ENCODE measurements around the gene ANKLE1. TPM values are rescaled to one million over a fixed set of nuclear protein-coding genes. Genes with fewer than 3 reads are reported as not detected.

ANKLE1 gene
- total RNA-seq, 2 donors from 2014 or later: 1.2 TPM; not detected in 1

GRCh38 chr19:17240826-17241399 is 40.8 kb upstream of the ANKLE1 start:
- peaks cover 25 to 39% of the 10 kb centered on the region in 2 donors for H3K4me1 ChIP-seq (ENCODE audit: control insufficient read depth in 1 of 2, low read depth in 2 of 2)
- H3K36me3 ChIP-seq: peaks cover 6% of the 10 kb centered on the region
- H3K4me3 ChIP-seq: no peak overlapping the region
- DNase-seq (ENCODE audit: low spot score) (no peak), ATAC-seq (ENCODE audit: insufficient number of reproducible peaks, low FRiP score, low read depth) (no peak)
- no peaks in the 10 kb centered on the region for H3K9me3 ChIP-seq
- H3K27ac ChIP-seq: peak overlapping the region; percentile 75 to 87
- TF ChIP-seq CTCF (IDR thresholded peaks at IDR 0.05): no peak
- H3K27me3 ChIP-seq (replicated peaks; ENCODE audit: insufficient read depth): no peaks in the 10 kb centered on the region

GRCh38 chr19:17242431-17243208 is 39.1 kb upstream of the ANKLE1 start:
- no peak for ATAC-seq (ENCODE audit: insufficient number of reproducible peaks, low FRiP score, low read depth)
- Histone ChIP-seq H3K27ac (peak overlapping the region; percentile 75 to 87), H3K27me3 (replicated peaks; ENCODE audit: insufficient read depth) (no peaks in the 10 kb centered on the region), H3K9me3 (no peaks in the 10 kb centered on the region), H3K4me1 (ENCODE audit: control insufficient read depth in 1 of 2, low read depth in 2 of 2) (peaks cover 18 to 40% of the 10 kb centered on the region in 2 donors), H3K4me3 (peak overlapping the region; percentile 84), H3K36me3 (peaks cover 6% of the 10 kb centered on the region)
- TF ChIP-seq CTCF (IDR thresholded peaks at IDR 0.05): no peak
- DNase-seq (ENCODE audit: low spot score): no peak

DNA sequence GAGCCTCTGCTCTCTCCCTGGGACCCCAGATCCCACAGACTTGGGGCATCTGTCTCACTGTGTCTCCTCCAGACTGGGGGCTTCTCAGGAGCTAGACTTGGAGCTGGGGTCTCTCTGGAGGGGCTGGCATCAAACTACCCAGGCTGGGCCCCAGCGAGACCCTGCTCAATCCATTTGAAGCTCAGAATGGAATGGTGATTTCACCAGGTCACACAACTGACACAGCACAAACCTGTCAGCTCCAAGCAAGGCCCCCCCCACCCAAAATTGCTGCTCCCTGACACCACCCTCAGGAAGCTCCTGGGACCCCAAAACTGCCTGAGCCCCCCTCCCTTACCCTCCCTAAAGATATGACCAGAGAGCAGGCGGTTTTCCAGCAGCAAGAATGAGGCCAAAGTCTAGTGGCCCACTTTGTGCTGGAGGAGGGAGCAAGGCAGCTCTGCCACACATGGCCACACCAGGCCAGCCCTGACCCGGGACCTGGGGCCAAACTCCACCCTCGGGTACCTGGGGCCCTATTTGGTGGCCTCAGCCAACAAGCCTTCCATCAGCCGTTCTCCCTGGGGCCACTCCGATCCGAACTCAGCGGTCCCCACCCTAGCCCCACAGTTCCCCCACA is 38.4 kb upstream of the ANKLE1 start:
- H3K4me3 ChIP-seq: peak overlapping the region; percentile 84
- H3K9me3 ChIP-seq: no peaks in the 10 kb centered on the region
- no peak for TF ChIP-seq CTCF (IDR thresholded peaks at IDR 0.05)
- peak overlapping the region; percentile 75 to 87 for H3K27ac ChIP-seq
- DNase-seq (ENCODE audit: low spot score) (no peak), ATAC-seq (ENCODE audit: insufficient number of reproducible peaks, low FRiP score, low read depth) (no peak)
- H3K4me1 ChIP-seq (ENCODE audit: control insufficient read depth in 1 of 2, low read depth in 2 of 2): peaks cover 18 to 40% of the 10 kb centered on the region in 2 donors
- H3K27me3 ChIP-seq (replicated peaks; ENCODE audit: insufficient read depth): no peaks in the 10 kb centered on the region
- H3K36me3 ChIP-seq: peaks cover 6% of the 10 kb centered on the region

- Histone ChIP-seq H3K27me3 (replicated peaks; ENCODE audit: insufficient read depth) (no peaks in the 10 kb centered on the region), H3K27ac (peak overlapping the region; percentile 75 to 87), H3K4me3 (peak overlapping the region; percentile 84), H3K4me1 (ENCODE audit: control insufficient read depth in 1 of 2, low read depth in 2 of 2) (peaks cover 18 to 40% of the 10 kb centered on the region in 2 donors), H3K9me3 (no peaks in the 10 kb centered on the region), H3K36me3 (peaks cover 6% of the 10 kb centered on the region)
- no peak for TF ChIP-seq CTCF (IDR thresholded peaks at IDR 0.05)
- ATAC-seq (ENCODE audit: insufficient number of reproducible peaks, low FRiP score, low read depth) (no peak), DNase-seq (ENCODE audit: low spot score) (no peak)
Observed at GRCh38 chr19:17243830-17244617, 37.7 kb upstream of the ANKLE1 start.

Measured in thoracic aorta (tissue), 2 donors.